ENCODE measurements around the gene HTRA3.

The HTRA3 gene

DNA sequence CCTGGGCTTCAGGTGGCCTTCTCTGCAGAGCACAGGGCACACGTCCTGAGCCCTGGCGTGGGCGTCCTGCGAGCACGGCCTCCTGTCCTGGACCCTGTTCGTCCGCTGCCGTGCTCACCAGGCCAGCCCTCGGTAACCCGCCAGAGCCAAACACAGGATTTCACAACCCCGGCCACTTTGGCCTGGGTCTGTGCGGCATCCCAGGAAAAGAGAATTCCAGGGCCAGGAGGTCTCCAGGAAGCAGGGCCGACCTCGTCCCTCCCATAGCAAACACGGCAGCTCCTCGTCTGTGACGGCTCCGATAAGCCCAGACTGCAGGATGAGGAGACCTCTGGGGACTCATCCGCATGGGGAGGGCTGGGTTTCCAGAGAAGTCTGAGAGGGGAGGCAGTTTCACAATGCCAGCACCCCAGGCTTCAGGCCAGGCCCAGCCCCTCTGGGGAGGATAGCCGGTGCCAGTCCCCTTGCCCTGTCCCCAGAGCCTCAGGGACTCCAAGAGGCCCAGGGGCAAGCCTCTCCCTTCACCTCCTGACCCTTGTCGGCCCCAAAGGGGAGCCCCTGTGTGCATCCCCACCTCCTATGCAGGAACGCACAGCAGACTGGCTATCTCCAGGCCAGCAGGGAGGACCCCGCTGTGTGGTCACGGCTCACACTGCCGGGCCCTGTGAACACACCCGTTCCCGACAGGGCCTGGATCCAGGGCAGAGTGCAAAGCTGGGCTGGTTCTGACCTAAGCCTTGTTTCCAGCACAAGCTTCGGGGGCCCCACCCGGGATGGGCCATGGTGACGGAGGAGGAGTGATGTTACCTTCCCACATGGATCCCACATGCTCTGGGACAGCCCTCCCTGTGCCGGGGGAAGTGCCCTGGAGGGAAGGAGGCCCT, 22.3 kb upstream of the HTRA3 start:
- DNase-seq (ENCODE audit: low read depth) = peak; percentile 82

DNA sequence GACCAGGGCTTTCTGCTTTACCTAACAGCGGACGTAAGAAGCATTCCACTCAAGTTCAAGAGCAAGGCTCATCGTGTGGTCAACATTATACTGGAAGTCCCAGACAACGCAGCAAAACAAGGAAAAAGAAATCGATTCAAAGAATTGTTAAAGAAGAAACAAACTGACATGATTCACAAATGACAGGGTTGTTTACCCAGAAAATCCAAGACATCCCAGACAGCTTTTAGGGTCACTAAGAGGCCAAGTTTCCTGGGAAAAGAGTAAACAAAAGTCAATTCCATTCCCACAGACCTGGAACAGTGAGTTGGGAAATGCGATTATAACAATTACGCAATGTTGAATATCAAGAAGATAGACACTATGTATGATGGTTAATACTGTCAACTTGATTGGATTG, 21.5 kb upstream of the HTRA3 start:
- peak; percentile 96 for DNase-seq (ENCODE audit: low read depth)

DNA sequence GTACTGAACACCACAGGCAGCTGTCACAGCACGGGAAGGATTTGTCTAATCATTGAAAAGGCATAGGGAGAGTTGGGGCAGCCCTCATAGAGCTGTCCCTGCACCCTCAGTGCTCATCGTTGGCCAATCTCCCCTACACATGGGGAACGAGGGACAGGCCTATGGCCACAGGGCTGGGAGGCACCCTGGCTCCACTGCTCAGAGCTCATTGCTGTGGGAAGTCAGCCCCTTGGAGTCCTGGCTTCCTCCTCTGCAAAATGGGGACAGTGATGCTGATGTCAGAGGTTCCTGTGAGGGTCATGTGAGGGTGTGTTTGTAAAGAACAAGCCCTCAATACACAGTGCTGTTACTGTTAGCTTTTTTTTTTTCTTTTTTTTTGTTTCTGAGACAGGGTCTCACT, 19.3 kb upstream of the HTRA3 start:
- DNase-seq (ENCODE audit: low read depth) = no peak

DNA sequence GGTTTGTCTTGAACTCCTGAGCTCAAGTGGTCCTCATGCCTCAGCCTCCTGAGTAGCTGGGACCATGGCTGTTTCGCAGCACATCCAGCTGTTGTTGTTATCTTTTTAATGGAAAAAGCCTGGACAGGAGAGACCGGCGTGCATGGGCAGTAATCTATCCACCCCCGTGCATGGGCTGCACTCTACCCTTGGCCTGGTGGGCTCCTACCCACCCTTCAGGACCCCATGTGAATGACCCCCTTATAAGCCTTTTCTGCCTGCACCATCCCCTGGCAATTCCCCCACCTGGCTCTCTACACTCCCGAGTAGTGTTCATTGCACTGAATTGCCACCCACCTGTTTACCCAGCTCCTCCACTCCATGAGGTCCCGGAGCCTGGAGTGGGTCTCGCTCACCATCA, 18.9 kb upstream of the HTRA3 start:
- no peak for DNase-seq (ENCODE audit: low read depth)

DNA sequence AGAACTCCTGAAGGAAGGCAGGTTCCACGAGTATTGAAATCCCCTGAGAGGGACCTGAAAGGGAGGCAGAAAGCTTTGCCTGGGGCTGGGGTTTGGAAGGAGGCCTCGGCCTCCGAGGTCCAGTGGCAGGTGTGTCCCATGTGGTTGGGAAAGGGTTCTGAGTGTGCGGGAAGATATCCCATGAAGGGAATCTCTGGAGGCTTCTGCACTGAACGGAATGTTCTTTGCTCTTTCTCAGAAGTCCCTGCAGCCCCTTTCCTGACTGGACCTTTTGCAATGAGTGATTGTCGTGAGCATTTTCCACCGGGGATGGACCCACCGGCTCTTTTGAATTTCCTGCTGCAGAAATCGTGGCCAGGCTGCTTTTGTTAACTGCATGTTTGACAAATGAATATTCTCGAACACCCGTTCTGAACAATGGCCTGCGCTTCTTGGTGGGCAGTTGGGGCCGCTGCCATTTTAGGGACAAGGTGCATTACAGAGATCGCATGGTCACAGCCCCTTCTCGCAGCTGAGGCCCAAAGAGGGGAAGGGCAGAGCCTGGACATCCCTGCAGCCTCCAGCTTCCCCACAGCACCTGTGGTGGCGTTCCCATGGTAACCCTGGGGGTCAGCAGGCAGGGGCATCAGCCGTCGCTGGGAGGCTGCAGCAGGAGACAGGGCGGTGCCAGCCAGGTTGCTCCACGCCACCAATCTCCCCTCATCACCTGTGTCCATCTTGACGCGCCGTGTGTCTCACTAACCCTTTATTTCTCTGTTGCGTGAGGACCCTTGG, 18.3 kb upstream of the HTRA3 start:
- peak; percentile 52 for DNase-seq (ENCODE audit: low read depth)

DNA sequence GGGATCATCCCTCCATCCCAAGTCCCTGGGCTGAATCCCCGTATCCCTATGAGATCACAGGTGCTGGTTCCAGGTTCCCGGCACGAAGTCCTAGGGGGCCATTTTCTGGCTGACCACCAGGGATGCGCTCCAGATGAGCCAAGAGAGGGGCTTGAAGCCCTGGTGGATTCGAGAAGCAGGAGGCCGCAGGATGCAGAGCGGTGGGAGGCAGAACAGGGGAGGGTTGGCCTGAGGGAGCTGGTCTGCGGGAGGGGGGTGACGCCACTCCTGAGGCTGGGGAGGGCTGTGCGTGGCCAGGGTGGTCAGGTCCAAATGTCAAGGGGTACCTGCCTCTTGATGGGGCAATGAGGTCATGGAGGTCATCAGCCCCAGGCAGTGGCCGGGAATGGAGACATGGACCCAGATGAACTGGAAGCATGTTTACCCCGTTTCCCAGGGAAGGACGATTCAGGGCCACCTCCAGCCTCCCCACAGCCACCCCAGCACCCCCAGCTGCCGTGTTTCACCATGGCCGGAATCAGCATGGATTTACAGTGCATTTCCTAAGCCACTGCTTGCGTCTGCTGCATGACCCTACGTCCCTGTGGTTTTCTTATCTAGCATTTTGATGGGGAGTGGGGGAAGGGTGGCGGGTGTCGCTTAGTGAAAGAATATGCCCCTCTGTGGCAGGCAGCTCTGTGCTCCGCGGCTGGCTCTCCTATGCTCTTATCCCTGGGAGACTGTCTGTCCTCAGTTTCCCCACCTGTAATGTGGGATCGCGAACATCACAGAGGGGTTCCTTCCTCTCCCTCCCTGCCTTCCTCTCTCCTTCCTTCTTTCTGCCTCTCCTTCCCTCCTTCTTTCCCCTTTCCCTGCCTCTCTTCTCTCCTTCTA, 17.0 kb upstream of the HTRA3 start:
- peak; percentile 96 for DNase-seq (ENCODE audit: low read depth)

DNA sequence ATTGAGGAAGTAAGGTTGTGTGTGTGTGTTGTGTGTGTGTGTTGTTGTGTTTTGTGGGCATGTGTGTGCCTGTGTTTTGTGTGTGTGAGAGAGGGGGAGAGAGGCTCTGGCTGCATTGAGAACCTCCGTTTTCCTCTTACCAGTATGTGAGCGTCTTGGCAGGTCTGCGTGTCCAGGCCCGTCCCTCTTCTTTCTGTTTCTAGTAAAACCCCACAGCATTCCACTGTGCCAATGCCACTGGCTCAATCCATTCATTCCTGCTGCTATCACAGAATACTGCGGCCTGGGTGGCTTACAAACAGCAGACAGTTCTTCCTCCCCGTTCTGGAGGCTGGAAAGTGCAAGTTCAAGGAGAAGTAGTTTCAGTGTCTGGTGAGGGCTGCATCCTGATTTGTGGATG, 15.5 kb upstream of the HTRA3 start:
- DNase-seq (ENCODE audit: low read depth) = no peak

DNA sequence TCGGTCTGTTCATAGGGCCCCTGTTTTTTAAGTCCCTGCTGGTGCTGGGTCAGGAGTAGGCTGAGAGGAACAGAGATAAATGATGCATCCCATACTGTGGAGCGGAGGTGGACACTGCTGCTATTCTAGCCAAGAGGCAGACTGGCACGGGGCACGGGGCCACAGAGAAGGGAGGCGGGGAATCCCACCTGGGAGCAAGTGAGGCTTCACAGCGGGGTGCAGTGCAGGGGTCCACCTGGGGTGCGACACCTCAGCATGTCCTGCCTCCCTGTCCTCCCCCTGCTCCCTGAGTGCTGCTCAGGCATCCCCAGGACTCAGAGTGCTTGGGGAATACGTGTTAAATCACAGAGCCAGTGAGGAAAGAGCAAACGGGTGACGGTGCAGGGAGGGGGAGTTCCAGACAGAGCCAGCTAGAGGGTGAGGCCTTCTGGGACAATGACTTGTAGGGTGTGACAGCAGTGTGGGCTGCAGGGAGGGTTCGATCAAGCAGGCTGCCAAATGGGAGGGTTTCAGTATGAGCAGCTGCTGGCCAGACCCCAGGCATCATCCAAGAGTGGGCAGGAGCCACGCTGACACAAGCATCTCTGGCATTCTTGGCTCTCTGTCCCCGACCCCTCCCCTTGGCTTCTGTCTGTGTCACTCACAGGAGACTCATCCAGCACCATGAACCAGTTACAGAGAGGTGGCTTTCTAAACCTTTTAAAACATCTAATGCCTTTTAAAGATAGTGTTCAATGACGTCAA, 13.7 kb upstream of the HTRA3 start:
- no peak for DNase-seq (ENCODE audit: low read depth)

DNA sequence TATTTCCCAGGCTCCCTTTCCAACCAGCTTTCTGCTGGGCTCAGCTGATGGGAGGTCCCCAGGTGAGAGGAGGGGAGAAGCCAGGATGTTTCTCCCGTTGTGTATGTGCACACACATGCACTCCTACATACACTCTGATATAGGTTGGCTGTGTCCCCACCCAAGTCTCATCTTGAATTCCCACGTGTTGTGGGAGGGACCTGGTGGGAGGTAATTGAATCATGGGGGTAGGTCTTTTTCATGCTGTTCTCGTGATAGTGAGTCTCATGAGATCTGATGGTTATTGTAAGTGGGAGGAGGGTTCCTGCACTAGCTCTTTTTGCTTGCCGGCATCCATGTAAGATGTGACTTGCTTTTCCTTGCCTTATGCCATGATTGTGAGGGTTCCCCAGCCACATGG, 11.7 kb upstream of the HTRA3 start:
- DNase-seq (ENCODE audit: low read depth) = no peak

DNA sequence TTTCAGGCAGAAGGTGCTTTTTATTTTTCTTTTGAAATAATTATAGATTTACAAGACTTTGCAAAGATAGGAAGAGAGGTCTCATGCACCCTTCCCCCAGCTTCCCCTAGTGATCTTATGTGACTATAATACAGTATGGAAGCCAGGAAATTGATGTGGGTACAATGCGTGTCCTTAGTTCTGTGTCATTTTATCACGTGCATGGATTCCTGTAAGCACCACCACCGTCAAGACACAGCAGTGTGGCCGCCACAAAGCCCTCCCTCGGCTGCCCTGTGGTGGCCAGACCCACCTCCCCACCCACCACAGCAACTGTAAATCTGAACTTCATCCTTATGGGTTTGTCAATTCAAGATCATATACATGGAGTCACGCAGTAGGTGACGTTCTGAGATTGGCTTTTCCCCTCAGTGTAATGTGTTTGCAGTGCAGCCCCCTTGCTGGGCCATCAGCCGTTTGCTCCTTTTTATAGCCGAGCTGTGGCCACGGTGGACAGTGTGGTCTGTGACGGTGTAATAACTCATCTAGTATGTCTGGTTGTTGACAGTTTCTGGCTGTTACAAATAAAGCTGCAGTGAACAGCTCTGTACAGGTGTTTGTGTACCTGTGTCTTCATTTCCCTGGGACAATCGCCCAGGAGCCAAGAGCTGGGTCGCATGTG, 10.9 kb upstream of the HTRA3 start:
- DNase-seq (ENCODE audit: low read depth) = no peak

DNA sequence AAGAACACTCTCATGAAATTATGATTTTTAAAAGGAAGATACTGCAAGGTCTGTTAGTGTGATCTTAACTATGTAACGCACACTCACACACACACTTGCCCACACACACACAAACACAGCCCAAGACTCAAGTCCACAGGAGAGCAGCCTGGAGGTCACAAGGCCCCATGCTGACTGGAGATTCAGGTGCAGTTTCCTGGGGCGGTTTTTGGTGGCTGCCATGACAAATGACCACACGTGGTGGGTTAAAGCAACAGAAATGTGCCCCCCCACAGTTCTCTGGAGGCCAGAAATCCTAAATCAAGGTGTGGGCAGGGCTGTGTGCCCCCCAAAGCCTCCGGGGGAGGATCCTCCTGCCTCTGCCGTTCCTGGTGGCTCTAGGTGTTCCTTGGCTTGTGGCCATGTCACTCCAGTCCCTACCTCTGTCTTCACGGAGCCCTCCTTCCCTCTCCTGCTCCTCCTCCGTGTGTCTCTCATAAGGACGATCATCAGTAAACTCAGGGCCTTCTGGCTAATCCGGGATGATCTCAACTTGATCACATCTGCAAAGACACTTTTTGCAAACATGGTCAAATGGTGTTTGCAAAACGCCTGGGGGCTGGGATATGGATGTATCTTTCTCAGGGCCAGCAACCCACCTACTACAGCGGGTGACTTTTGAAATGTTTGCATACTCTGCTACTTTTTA, 9.7 kb upstream of the HTRA3 start:
- DNase-seq (ENCODE audit: low read depth) = no peak

DNA sequence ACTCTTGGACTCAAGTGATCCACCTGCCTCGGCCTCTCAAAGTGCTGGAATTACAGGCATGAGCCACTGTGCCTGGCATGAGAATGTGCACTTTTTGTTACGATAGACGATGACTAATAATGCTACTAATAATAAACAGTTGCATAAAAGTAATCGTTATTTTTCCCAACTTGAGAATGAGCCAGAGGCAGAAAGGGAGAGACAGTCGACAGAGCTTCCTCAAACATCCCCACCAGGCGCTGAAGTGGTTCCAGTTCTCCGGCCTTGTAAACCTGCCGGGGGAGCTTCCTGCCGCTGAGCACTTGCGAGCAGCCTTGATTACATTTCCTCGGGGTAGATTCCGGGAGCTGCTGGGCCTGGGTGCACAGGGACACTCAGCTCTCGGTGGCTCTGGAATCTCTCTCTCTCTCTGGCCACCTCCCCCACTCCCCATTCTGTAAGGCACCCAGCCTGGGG, 8.9 kb upstream of the HTRA3 start:
- DNase-seq (ENCODE audit: low read depth) = peak; percentile 96

DNA sequence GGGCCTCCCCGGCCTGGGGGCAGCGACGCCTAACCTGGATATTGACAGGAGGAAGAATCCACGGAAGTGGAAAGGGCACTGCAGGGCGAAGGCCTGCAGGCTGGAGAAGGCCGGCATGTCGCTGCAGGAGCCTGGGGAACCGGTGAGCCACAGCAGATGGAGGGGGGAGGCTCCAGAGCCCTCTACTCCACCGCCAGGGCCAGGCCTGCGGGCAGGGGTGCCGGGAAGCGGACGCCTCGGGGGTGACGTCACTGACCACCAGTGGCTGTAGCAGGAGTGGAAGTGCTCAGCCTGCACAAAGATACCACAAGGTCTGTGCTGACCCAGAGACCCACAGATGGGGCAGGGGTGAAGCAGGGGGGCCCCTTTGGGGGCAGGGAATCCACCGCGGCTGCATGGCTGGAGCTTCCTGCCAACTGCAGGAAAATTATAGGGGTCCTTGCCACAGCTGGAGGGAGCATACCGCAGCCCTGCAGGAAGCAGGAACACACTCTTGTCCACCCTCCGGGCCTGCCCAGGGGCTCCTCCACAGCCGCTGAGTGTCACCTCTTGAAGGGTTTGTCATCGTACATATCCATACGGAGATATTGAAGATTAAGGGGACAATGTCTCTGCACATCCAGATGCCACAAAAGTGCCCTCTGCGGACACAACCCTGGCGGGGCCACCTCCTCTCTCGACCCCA, 7.6 kb upstream of the HTRA3 start:
- peak; percentile 93 for DNase-seq (ENCODE audit: low read depth)

DNA sequence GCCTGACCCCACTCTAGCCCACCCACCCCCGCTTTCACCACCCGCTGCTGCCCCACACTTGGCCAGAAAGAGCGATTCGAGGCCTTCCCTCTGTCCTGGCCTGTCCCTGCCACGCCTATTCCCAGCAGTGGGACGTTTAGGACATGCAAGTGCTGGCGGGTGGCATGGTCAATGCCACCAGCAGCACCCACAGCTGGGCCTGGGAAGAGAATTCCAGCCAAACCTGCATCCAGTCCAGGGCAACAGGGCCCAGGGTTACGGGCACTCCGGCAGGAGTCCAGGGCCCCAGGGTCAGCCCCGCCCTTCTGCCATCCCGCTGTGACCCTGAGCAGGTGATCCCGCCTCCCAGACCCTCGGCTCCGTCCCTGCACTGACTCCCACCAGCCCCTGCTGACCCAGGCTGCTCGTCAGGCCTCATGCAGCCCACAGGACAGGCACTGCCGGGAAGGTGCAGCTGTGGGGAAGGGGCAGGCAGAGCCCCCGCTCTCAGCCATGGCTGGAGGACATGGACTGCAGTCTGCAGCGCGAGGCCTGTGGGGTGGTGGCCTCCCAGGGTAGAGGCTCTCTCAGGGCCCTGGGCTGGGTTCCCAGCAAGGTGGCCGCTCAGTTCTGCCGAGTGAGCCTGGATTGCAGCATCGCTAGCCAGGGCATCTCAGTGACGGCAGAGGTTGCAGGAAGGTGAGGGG, 6.8 kb upstream of the HTRA3 start:
- DNase-seq (ENCODE audit: low read depth) = no peak

DNA sequence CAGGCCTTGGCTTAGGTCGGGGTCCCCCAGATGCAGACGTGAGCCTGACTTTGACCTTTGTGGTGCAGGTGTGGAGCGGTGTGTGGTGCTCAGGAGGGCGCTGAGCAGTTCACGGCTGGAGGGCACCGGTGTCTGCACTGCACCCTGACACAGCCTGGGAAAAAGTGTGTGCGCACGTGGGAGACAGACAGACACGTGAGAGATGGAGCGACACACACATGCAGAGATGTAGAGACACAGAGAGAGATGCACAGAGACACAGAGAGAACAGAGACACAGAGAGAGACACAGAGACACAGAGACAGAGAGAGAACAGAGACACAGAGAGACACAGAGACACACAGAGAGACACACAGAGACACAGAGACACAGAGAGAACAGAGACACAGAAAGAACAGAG, 6.2 kb upstream of the HTRA3 start:
- DNase-seq (ENCODE audit: low read depth) = no peak

DNA sequence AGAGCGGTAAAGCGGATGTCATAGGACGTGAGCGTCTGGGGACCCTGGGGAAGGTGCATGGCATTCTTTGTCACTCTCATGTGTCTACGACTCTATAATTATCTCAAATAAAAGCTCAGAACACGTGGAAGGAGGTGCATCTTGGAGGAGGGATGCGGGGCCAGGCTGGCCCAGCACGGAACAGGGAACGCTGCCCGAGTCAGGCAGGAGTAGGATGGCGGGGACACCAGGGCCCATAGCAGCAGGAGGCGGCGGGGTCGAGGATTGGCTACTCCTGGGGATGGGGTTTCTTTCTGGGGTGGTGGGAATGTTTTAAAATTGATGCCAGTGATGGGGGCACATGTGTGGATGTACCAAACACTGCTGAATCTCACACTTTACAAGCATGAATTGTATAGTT, 5.4 kb upstream of the HTRA3 start:
- no peak for DNase-seq (ENCODE audit: low read depth)

DNA sequence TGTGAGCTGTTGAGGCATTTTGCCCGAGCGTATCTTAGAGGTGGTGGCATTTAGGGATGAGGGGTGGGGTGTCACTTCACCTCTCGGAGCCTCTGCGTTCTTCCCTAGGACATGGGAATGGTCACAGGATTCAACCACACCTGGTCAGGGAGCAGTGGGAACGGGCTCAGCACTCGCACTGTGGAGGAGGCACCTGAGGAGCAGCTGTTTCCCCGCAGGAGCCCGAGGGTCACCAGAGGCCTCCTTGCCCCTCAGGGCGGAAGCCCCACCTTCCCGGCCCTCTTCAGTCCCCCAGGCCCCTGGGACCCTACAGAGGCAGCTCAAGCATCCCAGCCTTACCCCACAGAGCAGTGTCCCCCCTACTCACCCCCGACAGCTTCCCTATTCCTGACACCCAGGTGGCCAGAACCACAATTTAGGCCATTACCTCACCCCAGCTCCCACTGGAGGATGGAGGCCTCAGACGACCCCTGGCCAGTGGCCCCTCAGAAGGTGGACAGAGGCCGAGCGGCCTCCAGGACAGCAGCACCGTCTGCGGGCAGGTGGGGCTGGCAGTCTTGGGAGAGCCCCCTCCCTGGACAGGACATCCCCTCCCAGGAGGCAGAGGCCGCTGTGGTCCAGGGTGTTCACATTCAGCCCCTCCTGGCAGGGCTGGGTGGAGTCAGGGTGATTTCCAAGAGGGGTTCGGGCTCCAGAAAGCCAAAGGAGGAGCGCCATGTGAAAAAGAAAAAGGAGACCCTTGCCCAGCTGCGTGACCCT, 4.2 kb upstream of the HTRA3 start:
- no peak for DNase-seq (ENCODE audit: low read depth)

DNA sequence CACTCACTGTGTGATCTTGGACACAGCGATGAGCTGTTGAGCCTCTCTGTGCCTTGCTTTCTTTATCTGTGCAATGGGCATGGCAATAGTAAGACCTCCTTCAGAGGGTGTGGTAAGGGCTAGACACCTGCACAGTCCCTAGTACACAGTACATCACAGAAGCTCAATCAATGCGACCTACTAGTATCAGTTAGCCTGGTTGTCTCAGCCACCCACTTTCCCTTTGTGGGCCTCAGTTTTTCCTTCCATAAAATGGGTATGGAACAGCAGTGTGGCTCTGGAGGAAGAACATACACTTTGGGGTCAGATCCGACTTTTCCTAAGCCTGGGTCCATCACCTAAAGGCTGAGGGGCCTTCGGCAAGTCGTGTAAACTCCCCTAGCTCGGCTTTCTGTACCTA, 3.5 kb upstream of the HTRA3 start:
- no peak for DNase-seq (ENCODE audit: low read depth)

DNA sequence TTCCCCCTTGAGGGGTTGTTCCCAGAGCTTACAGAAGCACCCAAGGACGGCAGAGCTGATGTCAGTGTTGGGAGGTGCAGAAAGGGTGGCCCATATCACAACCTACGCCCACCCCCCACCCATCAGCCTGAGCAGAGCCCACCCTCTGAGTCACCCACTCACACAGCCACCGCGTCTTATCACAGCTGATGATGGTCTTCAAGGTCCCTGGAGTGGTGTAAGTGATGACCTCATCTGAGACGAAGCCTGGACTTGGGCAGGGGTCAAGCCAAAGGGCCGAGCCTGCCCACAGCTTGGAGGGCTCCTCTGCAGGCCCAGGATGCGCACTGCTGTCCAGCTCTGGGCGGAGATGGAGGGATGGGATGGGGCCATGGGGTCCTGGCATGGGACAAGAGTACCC, 3.0 kb upstream of the HTRA3 start:
- peak; percentile 82 for DNase-seq (ENCODE audit: low read depth)

Data from amniotic epithelial cell (primary cell).